Vagina (tissue), 2 donors: ENCODE data around the gene GPR50.

Source experiments
- POLR2A ChIP-seq, 2 donors: fragments of 450-650 bp; IDR thresholded peaks; one replicate each; pipeline ENCODE4 v1.6.1; 2017; ENCODE audit warnings: antibody characterized with exemption in 2 of 2, mild to moderate bottlenecking in 2 of 2, moderate library complexity in 2 of 2
- TF ChIP-seq, protein P1 (sequence below), 3 experiments: fragments of 450-650 bp in 2 of 3; fragments of 200-600 bp in 1 of 3; sonication (generic) in 1 of 3; IDR thresholded peaks; one replicate each; pipeline ENCODE4 v1.5.1; 2017 to 2019; ENCODE audit warnings: antibody characterized with exemption in 3 of 3, mild to moderate bottlenecking in 2 of 3, moderate library complexity in 2 of 3

GRCh38 chrX:151180400-151180799, 4.0 kb downstream of the GPR50 start:
- no peak for TF ChIP-seq POLR2A (IDR thresholded peaks at IDR 0.05)
- TF ChIP-seq, protein P1, sequence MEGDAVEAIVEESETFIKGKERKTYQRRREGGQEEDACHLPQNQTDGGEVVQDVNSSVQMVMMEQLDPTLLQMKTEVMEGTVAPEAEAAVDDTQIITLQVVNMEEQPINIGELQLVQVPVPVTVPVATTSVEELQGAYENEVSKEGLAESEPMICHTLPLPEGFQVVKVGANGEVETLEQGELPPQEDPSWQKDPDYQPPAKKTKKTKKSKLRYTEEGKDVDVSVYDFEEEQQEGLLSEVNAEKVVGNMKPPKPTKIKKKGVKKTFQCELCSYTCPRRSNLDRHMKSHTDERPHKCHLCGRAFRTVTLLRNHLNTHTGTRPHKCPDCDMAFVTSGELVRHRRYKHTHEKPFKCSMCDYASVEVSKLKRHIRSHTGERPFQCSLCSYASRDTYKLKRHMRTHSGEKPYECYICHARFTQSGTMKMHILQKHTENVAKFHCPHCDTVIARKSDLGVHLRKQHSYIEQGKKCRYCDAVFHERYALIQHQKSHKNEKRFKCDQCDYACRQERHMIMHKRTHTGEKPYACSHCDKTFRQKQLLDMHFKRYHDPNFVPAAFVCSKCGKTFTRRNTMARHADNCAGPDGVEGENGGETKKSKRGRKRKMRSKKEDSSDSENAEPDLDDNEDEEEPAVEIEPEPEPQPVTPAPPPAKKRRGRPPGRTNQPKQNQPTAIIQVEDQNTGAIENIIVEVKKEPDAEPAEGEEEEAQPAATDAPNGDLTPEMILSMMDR (IDR thresholded peaks at IDR 0.05) = no peak
